GM21723 (cell line): ENCODE results near the gene TRNP1.

Source experiments
- ATAC-seq: cut with Tn5 transposase; IDR thresholded peaks from one replicate; pipeline ENCODE4 v1.9.1; 2021; ENCODE audit warnings: mild to moderate bottlenecking, moderate library complexity; ENCODE audit not compliant: unreplicated experiment

Gene TRNP1

DNA sequence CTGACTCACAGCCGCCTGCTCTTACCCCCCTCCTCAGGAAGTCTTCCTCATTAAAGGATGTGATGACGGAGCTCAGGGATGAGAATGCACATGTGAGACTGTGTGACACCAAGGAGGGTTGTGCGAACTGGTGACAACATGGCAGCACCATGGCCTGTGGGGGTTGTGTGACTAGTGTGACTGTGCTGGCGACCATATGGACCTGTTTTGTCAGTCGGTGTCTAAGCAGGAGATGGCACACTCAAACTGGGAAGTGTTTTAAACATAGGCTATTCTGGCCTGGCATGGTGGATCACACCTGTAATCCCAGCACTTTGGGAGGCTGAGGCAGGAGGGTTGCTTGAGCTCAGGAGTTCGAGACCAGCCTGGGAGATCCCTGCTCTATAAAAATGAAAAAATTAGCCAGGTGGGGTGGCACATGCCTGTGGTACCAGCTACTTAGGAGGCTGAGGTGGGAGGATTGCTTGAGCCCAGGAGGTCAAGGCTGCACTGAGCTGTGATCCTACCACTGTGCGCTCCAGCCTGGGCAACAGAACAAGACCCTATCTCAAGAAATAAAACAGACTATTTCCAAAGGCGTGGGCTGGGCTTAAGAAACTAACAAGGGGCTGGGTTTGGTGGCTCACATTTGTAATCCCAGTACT is 7.4 kb downstream of the TRNP1 start:
- ATAC-seq = no peak

DNA sequence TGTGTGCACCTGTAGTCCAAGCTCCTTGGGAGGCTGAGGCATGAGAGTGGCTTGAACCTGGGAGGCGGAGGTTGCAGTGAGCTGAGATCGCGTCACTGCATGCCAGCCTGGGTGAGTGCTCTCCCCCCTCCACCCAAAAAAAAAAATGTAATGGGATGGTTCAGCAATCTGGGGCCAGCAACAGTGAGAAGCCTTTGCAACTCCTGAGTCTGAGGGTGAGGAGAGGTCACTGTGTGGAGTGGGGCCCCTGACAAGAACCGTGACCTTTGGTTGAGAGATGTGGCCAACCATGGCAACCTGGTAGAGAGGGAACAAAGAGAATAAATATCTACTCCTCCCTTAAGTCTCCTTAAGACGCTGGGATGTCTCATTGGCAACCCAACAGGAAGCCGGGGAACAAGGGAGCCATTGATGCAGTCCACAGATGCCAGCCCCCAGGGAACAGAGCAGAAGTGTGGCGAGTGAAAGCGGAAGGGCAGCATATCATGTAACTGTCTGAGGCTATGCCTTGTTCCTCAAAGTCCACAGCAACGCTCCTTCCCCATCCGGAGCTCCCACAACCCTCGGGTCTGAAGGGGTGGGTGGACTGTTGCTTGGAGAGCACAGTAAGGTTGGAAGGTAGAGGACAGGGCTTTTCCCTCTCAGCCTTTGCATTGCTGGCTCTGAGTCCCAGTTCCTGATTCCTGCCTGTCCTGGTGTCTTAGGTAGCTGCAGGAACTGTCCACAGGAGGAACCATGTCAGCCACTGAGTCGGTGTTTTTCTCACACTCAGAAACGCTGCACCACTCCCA is 8.3 kb downstream of the TRNP1 start:
- no peak for ATAC-seq

DNA sequence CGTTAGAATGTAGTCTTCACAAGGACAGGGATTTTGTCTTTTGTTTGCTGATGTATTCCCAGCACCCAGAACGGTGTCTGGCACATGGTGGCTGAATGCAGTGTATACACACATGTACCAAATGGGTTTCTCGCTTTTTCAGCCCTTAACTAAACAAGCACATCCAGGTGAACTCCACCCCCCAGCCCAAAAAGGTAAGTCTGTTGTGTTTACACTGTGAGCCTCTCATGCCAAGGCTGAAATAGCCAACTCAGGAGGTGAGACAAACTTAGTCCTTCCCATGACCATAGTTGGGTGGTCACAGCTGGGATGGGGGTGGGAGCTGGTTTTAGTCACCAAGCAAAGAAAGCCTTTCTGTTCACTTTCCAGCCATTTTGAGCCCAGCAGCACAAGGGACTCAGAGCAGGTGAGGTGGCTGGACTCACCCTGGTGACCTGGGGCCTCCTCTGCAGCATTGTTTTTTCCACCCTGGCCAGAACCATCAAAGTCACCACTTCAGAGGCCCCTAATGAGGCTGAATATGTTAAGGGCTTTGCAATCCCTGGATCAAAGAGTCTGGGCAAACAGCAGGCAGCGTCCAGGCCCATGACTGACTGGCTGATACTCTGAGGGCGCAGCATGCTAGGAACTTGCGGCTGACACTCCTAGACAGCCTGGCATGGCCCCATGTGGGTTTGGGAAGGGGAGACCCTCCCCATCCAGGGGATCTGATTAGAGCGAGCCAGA is 10.4 kb downstream of the TRNP1 start:
- ATAC-seq = no peak

GRCh38 chr1:27004471-27005165 is 11.1 kb downstream of the TRNP1 start:
- no peak for ATAC-seq

DNA sequence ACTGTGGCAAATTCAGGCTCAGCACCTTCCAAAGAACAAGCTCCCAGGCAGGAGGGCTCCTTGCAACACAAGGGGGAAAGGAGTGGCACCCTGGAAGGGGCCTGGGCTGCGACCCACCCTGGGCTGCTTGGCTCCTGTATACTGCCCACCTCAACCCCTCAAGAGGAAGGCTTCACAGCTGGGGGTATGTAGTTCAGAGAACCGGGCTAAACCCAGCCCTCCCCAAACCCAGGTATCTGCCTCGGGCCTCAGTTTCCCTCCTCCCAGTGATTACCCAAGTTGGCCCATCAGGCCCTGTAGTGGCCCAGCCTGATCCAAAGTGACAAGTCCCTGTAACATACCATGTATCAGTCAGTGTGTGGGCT is 11.7 kb downstream of the TRNP1 start:
- ATAC-seq = no peak

- ATAC-seq = no peak
Observed at GRCh38 chr1:27005648-27006496, 12.4 kb downstream of the TRNP1 start.

GRCh38 chr1:27006683-27007082 is 13.2 kb downstream of the TRNP1 start:
- no peak for ATAC-seq

GRCh38 chr1:27007909-27008582 is 14.6 kb downstream of the TRNP1 start:
- ATAC-seq = no peak

DNA sequence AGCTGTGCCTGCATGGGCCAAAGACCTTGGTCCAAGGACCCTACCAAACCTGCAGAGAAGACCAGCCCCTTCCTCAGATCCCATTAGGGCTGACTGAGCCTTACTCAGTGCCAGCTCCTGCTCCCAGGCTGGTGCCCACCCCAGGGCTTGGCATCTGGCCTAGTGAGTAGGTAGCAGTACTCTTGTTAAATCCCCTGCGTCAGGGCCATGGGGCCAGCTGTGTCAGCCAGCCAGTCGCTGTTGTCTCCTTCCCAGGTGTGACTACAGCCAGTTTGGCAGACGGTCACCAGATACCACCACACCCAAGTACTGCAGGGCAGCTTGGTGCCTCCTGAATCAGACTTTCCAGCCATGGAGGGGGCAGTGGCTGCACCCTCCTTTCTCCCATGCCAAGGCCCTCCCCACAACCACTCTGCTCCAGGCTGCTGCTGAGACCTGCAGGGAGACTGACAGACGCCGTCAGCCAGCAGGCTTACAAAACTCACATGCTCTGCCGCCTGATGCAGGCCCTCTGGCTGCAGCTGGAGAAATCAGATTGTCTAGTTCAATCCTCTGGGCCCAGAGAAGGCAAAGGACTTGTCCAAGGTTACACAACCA is 16.2 kb downstream of the TRNP1 start:
- ATAC-seq = no peak

GRCh38 chr1:27010226-27010994 is 16.9 kb downstream of the TRNP1 start:
- no peak for ATAC-seq

DNA sequence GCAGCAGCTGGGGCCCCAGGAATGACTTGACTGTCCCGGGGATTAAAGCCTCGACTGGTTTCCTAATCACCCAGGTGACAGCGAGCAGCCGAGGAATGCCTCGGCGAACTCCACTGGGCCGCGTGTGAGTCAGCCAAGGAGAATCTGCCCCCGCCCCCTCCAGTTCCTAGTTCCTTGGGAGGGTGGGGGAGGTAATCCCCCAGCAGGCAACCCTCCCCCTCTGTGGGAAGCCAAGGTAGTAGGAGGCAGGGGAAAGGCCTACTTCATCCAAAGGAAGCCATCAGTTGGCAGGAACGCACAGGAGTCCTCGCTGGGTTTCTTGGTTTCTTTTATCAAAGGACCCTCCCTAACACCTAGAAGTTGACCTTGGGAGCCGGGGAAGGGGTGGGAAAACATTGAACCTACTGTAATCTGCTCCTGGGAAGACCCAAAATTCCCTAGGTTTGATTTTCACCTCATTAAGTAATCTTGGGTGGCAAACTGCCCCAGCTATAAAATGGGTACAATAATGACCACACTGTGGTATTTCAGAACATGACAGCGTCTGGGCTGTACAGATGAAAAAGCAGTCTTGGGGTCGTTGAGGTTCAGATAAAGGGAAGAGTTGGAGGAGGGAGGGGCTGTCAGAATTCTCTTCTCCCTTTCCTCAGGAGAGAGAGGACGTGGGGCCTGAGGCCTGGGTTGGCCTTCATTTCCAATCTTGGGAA is 17.7 kb downstream of the TRNP1 start:
- no peak for ATAC-seq

DNA sequence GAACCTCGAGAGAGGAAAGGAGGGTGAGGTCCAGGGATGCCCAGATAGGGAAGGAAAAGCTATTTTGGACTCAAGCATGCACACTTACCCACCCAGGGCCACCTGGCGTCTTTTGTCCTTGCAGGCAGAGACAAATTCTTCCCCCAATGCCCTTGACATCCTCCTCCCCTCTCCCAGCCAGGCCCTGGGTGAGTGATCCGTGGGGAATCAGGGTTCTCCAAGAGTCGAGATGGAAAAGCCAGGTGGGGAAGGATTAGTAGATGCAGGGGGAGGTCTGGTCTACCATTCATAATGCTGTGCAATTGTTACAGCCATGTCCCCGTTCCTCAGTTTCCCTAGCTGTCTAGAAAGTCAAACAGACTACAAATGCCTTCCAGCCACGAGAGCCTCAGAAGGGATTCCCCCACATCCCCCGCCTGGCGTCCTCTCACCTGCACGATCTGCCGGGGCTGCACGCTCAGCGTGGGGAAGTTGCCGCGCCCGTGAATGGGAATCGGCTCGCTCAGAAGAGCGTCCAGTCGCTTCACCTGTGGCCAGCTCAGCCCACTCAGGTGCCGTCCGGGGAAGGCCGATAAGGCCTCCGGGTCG is 18.6 kb downstream of the TRNP1 start:
- no peak for ATAC-seq

DNA sequence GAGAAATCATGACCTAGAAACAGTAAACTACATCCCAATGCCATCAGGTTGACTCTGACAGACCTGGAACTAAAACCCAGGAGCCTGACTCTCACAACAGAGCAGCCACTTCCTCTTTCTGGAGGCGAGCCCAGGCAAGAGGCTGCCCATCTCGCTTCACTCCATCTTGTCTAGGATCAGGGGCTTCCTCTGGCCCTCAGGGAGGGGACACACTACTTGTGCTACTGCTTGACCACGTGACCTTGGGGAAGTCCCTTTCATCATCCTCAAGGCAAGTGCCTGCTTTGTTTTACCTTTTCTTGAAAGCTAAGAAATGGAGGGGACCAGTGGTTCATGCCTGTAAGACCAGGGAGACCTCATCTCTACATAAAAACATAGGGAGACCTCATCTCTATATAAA is 21.8 kb downstream of the TRNP1 start:
- ATAC-seq = no peak

DNA sequence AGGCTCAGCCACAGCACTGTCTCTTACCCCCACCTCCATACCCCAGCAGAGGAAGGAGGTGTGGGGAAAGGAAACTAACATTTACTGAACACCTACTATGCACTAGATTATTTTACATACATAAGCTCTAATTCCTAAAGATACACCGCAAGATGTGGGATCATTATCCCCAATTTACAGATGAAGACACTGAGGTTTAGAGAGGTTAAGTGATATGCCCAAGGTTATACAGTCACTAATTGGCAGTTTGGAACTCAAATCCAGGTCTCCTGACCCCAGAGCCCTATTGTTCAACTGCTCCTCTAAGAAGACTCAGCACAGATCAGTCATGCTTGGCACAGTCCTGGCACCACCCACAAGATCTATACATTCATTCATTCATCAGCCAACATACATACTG is 22.9 kb downstream of the TRNP1 start:
- no peak for ATAC-seq

DNA sequence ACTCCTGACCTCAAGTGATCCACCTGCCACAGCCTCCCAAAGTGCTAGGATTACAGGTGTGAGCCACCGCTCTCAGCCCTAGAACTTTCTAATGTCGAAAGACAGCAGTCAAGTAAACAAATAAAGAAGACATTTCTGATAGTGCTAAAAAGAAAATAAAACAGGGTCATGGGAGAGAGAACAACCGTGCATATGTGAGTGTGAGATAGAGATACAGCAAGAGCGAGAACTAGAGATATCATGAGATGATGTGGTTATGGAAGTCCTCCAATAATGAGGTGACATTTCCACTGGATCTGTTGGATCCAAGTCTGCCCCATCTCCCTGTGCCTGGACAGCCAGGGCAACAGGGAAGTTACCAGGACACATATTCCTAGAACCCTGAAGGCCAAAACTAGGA is 23.7 kb downstream of the TRNP1 start:
- ATAC-seq = no peak

GRCh38 chr1:27018316-27018715 is 24.8 kb downstream of the TRNP1 start:
- ATAC-seq = no peak

GRCh38 chr1:27021354-27022031 is 28.0 kb downstream of the TRNP1 start:
- no peak for ATAC-seq
